ENCODE data around the gene HNRNPA1. TPM values are rescaled to one million over a fixed set of nuclear protein-coding genes. Genes with fewer than 3 reads are reported as not detected.

Gene HNRNPA1
- total RNA-seq, 4 donors from 2014 or later = 274 to 473 (median 422) TPM

GRCh38 chr12:54294953-54295566 is 14.5 kb downstream of the HNRNPA1 start:
- Histone ChIP-seq H3K9me3 (no peaks in the 10 kb centered on the region), H3K4me1 (peaks cover 0 to 8% (median 2%) of the 10 kb centered on the region in 3 donors), H3K36me3 (no peaks in the 10 kb centered on the region), H3K4me3 (no peak overlapping the region), H3K27ac (no peak overlapping the region), H3K27me3 (peaks cover 0 to 18% (median 0%) of the 10 kb centered on the region in 4 donors)
- no peak for DNase-seq
- intact Hi-C loops (cut with DNase I) = loop anchor here (10.0 kb wide), 1 partner anchor 70 kb away; the partner anchor contains the start of gene GPR84
- WGBS, 2 donors = 67 to 77% methylated on average over 6 to 7 of the region's 9 CpGs
- no peak for TF ChIP-seq POLR2A (IDR thresholded peaks at IDR 0.05)

GRCh38 chr12:54296393-54297099 is 16.0 kb downstream of the HNRNPA1 start:
- Histone ChIP-seq H3K27me3 (peaks cover 0 to 33% (median 0%) of the 10 kb centered on the region in 4 donors), H3K27ac (no peak overlapping the region), H3K9me3 (no peaks in the 10 kb centered on the region), H3K4me3 (no peak overlapping the region), H3K4me1 (peaks cover 11 to 23% (median 13%) of the 10 kb centered on the region in 3 donors), H3K36me3 (no peaks in the 10 kb centered on the region)
- TF ChIP-seq POLR2A (IDR thresholded peaks at IDR 0.05) (no peak), CTCF (IDR thresholded peaks at IDR 0.05) (no peak)
- intact Hi-C loops (cut with DNase I) = loop anchor here (10.0 kb wide), 1 partner anchor 68 kb away; the partner anchor contains the start of gene GPR84
- no peak for DNase-seq
- 73 to 80% methylated on average over 2 to 5 of the region's 5 CpGs for WGBS, 2 donors

DNA sequence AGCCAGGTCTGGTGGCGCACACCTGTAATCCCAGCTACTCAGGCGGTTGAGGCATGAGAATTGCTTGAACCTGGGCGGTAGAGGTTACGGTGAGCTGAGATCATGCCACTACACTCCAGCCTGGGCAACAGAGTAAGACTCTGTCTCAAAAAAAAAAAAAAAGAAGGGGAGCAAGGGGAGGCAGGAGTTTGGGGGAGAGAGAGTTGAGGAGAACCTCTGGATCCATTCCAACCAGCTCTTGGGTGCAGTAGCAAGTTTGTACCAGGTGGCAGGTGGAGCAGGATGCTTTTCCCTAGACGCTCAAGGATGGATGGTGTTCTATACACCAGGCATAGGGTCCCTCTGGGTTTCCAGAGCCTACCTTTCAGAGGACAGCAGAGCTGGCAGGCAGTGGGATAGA is 18.4 kb downstream of the HNRNPA1 start:
- WGBS, 2 donors = 76 to 95% methylated on average over 5 of the region's 5 CpGs
- DNase-seq = no peak
- H3K4me3 ChIP-seq = no peak overlapping the region
- H3K27me3 ChIP-seq = peaks cover 0 to 47% (median 0%) of the 10 kb centered on the region in 4 donors
- intact Hi-C loops (cut with DNase I) = loop anchor here (10.0 kb wide), 1 partner anchor 66 kb away; the partner anchor contains the start of gene GPR84
- no peak overlapping the region for H3K27ac ChIP-seq
- TF ChIP-seq POLR2A (IDR thresholded peaks at IDR 0.05) (no peak), CTCF (IDR thresholded peaks at IDR 0.05) (no peak)
- no peaks in the 10 kb centered on the region for H3K9me3 ChIP-seq
- peaks cover 13 to 27% (median 13%) of the 10 kb centered on the region in 3 donors for H3K4me1 ChIP-seq
- H3K36me3 ChIP-seq = no peaks in the 10 kb centered on the region

GRCh38 chr12:54299515-54300224 is 19.1 kb downstream of the HNRNPA1 start:
- Histone ChIP-seq H3K27me3 (peaks cover 0 to 55% (median 0%) of the 10 kb centered on the region in 4 donors), H3K36me3 (no peaks in the 10 kb centered on the region), H3K4me3 (peak overlapping the region in 1 of 4 donors; percentile 53), H3K9me3 (no peaks in the 10 kb centered on the region), H3K4me1 (peaks cover 17 to 35% (median 20%) of the 10 kb centered on the region in 3 donors), H3K27ac (no peak overlapping the region)
- WGBS, 2 donors = 27 to 29% methylated on average over 8 of the region's 8 CpGs
- TF ChIP-seq CTCF (IDR thresholded peaks at IDR 0.05) (no peak), POLR2A (IDR thresholded peaks at IDR 0.05) (no peak)
- intact Hi-C loops (cut with DNase I) = loop anchor here (10.0 kb wide), 1 partner anchor 65 kb away; the partner anchor contains the start of gene GPR84
- DNase-seq = no peak

DNA sequence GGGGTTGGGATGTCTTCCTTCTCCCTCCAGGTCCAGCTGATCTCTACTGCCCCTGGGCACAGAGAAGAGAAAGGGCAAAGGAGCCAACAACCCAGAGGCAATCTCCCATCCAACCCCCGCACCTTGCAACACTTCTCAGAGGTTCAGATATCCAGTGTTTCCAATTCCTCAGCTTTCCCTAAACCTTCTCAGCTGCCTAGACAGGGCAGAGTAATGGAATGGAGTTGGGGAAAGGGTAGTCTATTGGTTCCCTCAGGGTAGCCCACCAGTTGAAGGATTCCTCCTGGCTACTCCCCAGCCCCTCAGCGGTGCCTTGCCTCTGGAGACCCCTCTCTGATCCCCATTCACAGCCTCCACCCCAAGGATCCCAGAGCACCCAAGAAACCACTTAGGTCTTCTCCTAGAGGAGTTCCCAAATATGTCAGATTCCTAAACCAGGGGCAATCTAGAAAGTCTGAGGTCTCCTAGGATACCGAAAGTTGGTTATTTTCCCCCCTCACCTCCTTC is 19.8 kb downstream of the HNRNPA1 start:
- intact Hi-C loops (cut with DNase I) = no loop called here
- WGBS, 2 donors = 32 to 38% methylated on average over 3 of the region's 3 CpGs
- no peak overlapping the region for H3K27ac ChIP-seq
- H3K27me3 ChIP-seq = peaks cover 0 to 57% (median 0%) of the 10 kb centered on the region in 4 donors
- TF ChIP-seq CTCF (IDR thresholded peaks at IDR 0.05) (no peak), POLR2A (IDR thresholded peaks at IDR 0.05) (no peak)
- H3K4me1 ChIP-seq = peaks cover 17 to 37% (median 20%) of the 10 kb centered on the region in 3 donors
- no peaks in the 10 kb centered on the region for H3K9me3 ChIP-seq
- peak overlapping the region in 3 of 4 donors; percentile 20 to 53 (median 23) for H3K4me3 ChIP-seq
- no peaks in the 10 kb centered on the region for H3K36me3 ChIP-seq
- DNase-seq = no peak
